ENCODE data around the gene KIF6.
"Not testable (repeated sequence)": the region's sequence is repeated elsewhere in the genome, so short reads cannot be mapped to it uniquely, and the experiment has no call there.

KIF6 gene

DNA sequence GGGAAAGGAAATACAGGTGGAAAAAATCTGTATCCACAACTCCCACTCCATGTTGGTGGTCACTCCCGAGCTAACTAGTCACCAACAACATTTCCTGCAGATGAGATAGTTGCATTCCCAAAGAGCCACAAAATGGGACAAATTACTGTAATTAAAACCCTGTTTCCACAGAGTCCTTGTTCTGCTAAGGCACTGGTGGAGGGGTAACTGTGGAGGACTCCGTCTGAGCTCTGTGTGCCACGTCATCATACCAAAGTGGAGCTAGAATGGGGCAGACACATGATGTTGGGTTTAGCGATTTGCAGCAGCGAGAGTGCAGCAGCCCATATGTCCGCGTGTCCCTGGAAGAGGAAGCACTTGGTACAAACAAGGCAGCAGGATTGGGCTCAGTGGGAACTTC is 230.2 kb downstream of the KIF6 start:
- no peak for DNase-seq

DNA sequence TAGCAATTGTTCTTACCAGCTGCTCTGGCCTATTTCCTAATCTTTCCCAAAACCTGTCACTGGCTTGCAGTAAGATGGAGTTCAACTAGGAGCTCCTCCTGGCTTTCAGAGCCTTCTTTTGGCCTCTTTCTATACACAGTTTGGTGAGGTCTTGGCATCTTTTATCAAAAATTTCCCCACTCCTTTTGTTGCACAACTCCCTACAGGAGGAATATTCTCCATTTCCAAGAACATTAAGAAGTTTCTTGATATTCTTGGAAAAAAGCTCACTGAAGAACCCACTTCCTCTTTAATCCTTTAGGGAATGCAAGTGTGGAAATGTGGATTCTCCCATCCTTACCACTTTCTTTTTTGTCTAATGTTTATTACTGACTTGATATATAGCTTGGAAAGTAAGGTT is 231.4 kb downstream of the KIF6 start:
- DNase-seq: no peak

DNA sequence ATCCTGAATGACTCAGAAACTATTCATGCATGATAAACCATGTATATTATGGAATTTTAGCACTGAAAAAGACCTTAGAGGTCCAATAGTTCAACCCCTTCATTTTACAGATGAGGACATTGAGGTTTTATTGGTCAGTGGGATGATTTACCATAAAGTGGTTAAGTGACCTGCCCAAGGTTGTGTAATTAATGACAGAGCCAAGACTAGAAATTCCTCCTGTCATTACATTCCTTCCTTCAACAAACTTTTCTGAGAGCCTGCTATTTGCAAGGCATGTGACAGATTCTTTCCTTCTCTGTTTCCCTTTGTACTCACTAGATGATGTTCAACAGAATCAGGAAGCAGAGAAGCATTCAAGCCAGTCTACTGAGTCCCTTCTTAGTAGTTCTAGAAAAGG is 232.0 kb downstream of the KIF6 start:
- DNase-seq: no peak

DNA sequence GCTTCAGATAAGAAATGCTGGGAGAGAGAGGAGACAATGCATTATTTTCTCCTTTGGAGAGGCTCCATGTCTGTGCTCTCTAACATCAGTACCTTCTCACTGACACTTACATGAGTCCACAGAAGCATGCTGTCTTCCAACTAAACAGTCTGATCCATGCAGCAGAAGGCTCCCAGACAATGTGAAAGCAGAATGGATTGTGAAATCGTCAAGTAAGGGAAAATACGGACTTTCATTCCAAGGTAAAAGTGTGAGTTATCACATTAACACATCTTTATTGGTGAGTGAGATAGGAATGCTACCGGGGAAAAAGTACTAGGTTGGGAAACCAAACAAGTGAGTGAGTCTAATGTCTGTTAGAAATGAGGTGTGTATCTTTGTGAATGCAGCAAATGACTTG is 235.1 kb downstream of the KIF6 start:
- no peak for DNase-seq

DNA sequence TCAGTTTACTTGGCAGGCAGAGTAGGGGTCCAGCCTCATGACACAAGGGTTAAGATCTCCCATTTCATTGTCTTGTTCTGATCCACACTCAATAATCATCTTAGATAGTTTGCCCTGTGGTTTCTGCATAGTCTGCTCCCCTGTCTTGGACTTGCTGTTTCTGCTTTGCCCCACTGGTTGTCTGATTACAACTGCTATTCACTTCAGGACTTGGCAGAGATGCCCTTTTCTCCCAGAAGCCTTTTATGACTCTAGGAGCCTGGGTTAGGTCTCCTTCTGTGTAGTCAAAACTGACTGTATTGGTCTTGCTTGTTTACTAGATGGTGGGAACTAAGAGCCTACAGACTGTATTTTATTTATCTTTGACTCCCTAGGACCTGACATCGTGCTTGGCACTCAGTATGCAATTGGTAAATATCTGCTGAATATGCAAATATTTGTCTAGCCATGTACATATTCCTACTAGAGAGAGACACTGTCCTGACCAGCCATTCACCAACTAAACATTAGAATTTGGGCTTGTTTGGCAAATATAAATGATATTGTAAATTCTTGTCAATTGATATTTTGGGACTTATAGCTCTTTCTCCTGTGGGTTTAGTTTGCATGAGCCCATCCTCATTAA is 236.8 kb downstream of the KIF6 start:
- DNase-seq: no peak

DNA sequence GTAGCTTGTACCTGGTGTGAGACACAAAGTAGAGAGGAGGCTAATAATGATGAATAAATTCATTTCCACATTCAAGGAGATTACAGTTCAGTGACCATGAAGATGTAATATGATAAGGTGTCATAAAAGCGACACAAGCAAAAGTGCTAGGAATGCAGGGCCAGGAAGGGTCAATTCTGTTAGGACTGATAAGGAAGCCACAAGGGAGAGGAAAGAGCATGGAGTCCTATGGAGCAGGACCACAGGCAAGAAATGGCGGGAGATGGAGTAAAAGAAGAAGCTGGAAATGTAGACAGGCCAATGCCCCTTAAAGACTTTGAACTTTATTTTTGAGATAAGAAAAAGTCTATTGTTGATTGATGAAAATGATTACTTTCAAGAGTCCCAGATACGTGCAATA is 240.9 kb downstream of the KIF6 start:
- no peak for DNase-seq

DNA sequence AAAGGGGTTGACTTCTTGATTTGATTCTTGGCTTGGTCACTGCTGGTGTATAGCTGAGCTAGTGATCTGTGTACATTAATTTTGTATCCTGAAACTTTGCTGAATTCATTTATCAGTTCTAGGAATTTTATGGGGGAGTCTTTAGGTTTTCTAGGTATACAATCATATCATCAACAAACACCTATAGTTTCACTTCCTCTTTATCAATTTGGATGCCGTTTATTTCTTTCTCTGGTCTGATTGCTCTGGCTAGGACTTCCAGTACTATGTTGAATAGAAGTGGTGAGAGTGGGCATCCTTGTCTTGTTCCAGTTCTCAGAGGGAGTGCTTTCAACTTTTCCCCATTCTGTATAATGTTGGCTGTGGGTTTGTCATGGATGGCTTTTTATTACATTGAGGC is 245.4 kb downstream of the KIF6 start:
- DNase-seq: not testable (repeated sequence)

DNA sequence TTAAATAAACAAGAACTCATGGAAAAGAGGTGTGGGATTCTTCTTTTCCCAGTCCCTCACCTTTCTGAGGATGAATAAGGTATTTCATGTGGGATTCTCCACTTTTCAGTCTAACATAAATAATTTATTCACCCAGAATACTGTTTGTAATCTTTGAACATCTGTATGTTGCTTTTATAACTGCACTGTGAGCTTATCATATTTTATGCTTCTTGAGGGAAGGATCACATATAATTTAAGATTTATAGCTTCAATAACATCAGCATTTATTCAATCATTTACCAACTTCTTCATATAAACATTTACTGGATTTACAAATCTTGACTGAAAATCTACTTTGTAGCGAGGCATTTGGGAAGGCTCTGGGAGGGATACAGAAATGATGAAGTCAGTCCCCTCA is 248.5 kb downstream of the KIF6 start:
- DNase-seq: no peak

DNA sequence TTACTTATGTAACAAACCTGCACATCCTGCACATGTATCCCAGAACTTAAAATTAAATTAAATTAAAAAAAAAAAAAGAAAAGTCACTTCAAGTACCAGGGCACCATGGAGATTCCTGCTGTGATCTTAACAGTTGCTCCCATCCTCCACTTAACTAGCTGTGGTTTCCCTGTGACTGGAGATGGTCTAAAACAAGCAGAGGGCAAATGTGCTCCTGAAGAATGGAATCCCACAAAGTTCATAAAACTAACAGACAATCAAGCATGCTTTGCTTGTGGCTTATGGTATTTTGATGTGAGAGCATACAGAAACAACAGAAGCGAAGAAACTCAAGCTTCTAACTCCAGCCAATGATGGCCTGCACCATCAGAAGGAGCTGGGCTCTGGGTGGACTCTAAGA is 249.1 kb downstream of the KIF6 start:
- DNase-seq: no peak

DNA sequence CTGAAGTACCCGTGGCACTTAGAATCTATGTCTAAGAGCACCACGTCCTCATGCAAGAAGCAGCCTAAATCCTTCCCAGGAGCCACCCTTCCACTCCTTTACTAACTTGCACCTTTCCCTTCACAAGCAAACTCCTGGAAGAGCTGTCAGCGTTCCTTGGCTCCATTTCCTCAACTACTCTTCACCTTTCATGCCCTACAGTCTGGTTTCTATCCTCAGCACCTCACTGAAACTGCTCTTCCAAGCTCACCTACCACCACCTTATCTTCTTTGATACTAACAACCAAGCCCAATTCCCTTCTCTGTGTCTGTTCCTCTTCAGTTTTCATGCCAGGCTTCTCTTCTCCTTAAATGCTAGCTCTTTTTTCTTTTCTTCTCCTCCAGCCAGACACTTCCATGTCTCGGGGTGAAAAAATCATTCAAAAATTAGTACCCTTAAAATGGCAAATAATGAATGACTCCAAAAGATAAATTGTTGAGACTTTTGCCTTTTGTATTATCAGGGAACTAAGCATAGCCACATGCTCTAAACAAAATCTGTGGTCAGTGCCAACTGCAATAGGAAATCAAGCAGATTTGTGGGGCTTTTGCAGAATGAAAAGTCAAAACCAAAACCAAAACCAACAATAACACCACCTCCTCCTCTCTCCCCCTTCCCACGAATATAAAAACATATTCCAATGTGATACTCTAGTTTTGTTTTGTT is 253.1 kb downstream of the KIF6 start:
- DNase-seq: no peak

DNA sequence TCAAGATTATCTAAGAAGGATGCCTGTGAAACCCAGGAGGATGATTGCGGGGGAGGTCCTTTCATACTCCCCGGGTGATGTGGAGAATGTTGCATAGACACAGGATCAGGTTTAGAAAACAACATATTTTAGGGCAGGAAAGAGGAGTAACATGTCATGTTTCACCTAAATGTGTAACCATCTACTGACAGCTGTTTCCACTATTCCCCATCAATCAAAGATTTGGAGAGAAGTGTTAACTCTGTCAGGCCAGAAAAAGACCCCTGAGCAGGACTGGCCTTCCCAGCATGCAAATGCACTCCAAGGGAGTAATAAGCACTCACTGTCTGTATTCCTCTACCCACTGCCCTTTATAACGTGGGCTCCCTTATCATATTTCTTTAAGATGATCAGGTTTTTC is 254.7 kb downstream of the KIF6 start:
- DNase-seq: no peak

DNA sequence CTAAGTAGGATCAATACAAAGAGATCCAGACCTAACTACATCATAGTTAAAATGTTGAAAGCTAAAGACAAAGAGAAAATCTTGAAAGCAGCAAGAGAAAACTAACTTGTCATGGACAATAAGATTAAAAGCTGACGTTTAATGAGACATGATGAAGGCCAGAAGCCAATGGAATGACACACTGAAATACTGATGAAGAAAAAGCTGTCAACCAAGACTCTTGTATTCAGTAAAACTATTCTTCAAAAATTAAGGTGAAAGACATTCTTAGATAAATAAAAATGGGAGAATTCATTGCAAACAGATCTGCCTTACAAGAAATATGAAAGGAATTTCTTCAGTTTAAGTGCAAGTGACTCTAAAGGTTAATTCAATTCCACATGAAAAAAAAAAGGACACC is 256.8 kb downstream of the KIF6 start:
- no peak for DNase-seq

DNA sequence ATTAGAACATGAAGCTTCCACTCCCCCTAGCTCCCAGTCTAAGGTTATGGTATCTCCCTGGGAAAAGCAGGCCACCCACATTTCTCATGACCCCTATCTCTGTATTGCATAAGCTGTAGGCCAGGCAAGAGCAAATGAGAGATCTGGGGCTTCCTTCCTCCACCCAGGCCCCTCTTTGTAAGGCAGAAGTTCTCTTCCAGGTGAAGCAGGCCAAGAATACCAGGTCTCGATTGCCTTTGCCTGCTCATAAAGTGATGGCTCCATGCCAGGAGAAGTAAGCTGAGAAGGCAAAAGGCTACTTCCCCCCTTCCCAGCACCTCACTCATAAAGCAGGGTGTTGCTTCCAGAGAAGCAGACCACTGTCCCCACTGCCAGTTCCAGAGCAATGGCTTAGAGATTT is 258.6 kb downstream of the KIF6 start:
- no peak for DNase-seq

DNA sequence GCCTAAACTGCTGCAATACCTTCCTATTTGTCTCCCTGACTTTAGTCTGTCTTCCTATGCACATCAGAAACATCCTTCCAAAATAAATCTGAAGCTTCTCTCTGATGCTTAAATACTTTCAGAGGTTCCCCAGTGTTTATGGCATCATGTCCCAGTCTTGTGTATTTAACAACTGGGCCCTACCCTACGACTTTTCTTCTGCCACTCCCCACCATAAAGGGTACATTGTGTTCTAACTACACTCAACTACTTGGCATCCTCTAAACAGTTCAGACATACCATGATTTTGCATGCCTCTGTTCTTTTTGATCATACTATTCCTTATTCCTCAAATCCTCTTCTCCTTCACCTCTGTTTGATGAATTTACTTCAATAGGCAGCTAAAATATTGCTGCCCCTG is 259.7 kb downstream of the KIF6 start:
- DNase-seq: no peak

DNA sequence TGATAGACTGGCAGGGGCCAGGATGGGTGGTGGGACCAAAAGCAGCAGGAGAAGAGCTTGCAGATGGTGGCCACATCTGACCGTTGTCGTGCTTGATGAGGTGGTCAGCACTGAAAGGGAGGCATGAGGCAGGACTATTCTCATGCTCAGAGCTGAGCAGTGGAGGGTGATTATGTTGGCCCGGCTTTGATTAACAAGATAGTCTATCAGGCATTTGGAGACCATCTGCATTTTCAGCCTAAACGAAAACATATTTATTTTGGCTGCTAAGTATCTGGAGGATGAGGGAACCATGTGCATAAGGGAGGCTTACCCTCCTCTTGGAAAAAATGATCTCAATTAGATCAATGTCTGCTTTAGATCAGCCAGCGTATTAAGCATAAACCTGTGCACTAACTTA is 261.1 kb downstream of the KIF6 start:
- no peak for DNase-seq

DNA sequence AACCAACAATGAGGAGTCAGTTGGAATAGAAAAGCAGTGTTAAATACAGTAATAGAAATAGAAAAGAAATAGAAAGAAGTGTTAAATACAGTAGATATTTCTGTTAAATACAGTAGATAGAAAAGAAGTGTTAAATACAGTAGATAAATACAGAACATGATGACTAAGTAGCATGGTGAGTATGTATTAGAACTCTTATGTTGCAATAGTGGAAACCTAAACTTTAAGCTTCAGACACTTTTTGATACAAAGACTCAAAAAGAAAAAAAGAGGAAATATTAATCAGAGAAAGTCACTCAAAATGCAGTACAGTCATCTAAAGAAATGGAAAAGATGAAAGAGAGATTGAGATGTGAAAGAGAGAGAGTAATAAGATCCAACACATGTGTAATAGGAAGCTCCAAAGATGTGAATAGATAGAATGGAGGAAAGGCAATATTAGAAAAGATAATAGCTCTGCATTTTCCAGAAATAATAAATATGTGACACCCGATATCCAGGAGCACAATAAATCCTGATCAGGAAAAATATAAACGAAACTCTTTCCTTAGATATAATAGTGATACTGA is 271.2 kb downstream of the KIF6 start:
- DNase-seq: no peak

DNA sequence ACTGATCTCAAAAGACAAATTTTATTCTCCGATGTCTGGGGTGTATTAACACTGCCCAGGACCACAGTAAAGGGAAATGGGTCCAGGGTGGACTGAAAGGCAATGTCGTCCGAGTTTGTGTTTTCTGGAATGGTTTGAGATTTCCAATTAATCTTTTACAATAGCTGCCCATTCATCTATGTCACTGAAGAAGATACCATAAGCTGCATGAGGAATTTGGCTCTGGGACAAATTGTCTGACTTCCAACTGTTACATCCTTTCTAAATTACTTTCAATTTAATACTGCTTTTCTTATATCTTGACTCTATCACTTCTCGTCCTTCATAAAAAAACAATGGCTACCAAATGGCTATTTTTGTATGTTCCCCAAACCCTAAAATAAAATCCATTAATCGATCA is 272.0 kb downstream of the KIF6 start:
- no peak for DNase-seq

DNA sequence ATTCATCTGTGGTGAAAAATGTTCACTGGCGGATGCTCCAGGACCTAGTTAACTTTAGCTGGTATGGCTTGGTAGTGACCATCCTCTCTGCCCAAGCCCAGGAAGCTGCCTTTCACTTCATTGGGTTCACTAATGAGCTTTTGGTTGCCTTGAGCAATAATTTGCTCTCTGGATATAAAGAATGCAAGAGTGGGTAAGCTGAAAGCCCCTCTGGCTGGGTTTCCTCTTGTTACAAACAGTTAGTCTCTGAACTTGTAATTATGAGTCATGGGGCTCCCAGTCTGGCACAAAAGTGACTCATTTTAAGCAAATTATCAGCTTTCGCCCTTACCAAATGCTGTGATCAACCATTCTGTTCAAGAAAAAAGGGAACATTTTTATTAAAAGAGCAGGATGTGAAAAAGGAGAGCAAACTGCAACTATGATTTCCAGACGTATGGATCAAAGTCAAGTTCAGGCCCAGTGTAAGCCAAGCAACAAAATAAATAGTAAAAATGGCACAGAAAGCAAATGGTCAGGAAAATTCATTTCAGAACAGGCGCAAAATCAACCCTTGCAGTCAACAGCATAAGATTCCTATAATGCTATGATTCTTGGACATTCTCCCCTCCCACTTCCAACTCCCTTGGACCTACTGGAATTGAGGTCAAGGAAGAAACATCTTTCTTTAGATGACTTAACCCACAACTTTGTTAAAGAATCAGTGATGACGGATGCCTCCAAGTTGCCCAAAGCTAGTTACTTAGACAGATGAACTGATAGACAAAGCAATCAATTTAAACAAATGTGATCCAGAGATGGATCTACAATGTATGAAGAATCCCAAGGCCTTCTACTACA is 272.7 kb downstream of the KIF6 start:
- DNase-seq: no peak

DNA sequence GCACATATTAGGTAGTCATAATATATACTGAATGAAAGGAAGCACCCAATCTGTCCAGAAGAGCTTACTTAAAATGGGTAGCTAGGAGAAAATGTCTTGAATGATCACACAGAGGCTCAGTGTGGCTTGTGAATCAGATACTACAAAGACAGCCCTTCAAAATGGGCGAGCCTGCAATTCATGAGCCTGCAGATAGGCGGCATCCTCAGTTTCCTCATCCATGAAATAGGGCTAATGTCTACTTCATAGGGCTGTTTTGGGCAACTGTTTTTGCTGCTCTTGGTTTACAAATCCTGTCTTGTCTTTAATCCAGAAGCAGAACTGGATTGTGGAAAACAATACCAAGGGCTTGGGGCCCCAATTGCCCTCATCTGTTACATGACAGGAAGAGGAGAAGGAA is 273.4 kb downstream of the KIF6 start:
- DNase-seq: no peak

DNA sequence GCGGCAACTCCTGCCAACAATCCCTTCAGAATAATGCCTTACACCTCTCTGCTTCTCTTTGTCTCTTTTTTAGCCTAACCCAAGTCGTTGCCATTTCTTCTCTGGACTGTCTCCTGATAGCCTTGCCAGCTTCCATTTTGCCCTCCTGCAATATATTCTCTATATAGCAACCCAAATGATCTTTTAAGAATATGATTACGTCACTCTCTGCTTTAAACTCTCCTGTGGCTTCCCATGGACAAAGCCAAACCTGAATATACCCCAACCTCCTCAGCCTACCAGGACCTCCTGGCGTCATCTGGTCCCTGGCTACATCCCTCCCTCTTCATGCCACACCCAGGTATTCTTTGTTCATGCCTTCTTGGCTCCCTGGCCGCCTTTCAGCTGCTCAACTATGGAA is 276.2 kb downstream of the KIF6 start:
- no peak for DNase-seq

DNA sequence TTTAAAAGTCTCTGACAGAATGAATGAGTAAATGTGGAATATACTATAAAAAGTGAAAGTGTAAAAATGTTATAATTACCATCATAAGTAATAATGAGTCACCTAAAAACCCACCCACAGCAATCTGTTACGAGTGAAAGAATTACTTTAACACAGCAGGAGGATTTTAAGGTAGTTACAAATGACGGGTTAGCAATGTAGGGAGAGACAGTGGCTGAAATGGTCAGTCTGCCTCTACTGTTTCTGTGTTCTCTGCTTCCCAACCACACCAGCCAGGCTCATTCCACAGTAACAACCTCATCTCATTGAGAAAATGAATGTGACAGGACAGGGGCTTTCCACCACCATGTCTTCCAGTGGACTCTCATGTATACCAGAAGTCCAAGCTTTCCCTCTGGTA is 278.3 kb downstream of the KIF6 start:
- DNase-seq: no peak

DNA sequence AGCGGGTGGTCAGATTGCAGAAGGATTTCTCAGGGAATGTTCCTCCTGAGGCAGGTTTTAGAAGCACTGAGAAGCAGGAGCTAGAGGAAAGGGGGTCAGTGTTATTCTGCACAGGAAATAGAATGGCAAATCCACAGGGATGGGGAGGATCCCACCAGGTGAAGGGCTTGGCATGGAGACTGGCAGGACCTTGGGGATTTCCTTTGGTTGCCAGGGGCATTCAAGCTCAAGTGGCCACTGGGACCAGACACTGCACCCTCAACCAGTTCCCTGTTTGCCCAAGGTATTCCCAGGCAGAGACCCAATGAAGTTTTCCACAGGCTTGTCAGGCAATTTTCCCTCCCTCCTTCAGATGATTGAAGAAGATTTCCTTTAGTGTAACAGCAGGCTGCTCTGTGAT is 279.5 kb downstream of the KIF6 start:
- DNase-seq: no peak

DNA sequence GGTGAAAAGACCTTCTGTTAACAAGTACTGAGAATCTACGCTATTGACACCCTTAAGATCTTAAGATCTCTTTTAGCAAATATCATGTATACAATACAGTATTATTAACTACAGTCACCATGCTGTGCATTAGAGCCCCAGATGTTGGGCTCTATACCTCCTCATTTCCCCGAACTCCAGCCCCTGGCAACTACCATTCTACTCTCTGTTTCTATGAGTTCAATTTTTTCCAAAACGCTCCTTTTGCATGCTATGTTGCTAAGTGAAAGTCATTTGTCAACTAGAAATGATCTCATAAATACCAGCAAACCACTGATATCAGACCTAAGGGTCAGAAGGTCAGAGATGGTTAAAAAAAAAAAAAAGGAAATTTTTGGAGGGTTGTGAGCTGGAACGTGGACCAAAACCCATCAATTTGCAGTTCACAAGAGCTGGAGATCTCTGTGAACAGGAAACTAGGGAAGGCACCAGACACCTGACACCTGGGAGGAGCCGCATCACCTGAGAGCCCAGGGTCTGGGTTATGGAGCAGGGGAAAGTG is 280.7 kb downstream of the KIF6 start:
- no peak for DNase-seq

DNA sequence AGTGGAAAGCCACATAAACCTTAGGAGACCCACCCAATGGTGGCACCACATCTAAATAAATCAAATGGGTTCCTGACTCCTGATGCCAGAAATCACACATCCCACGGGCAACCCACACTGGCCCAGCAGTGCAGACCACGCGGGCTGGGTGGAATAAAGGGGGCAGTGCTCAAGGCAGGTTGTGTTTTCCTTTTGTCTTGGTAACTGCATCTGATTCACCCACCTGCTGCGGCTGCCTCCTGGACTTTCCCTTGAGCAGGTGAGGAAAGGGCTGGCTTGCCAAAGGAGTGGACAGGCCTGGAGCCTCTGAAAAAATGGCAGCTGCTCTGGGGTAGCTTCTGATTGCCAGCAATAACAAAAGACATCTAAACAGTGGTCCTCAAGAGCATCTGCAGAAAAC is 283.2 kb downstream of the KIF6 start:
- DNase-seq: no peak

Data from activated CD8-positive, alpha-beta memory T cell treated with anti-CD3 and anti-CD28 coated beads, Interleukin-2, amount 50 U/mL, for 4 hours (primary cell).